ENCODE measurements around the gene PRRC1. TPM values are rescaled to one million over a fixed set of nuclear protein-coding genes. Genes with fewer than 3 reads are reported as not detected.
"Not testable (repeated sequence)": the region's sequence is repeated elsewhere in the genome, so short reads cannot be mapped to it uniquely, and the experiment has no call there.

Gene PRRC1
- total RNA-seq (2014; rRNA removed; shearing (Covaris generic)), result 39.8 and 66.4 TPM in 2 replicates

DNA sequence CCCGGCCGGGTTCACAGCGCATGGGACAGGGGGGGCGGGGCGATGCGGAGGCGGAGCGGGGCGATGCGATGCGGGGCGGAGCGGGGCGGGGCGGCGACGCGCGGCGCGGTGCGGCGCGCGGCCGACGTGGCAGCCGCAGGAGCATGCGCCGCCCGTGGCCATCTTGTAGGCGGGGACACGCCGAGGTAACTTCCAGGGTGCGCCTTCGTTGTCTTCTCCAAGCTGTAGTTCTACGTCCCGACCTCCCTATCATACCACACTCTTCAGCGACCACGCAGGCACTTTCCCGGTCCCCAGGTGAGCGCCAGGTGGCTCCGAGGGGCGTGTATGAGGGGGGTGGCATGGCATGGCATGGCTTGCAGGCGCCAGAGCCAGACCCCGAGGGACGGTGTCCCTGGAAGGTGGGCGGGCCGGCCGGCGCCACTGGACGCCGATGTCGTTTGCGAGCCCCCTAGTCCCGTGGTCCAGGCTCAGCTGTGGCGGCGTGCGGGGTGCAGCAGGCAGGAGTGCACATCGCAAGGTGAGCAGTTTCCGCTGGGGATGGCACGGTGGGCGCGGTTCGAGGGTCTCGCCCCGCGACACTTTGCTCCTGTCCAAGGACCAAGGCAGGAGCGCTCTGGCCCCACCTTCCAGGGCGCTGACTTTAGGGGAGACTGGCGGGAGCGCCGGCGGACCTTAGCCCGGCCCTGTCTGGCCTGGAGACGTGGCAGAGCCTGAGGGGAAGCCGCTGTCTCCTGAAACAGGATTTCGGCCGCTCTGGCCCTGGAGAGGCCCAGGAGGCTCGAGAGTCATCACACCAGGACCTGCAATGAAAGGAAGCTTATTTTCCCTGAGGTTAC, at the start of gene PRRC1:
Gene PRRC1 (plus strand): TSS at position 161 of the 839 bp plus-strand sequence. CDS start 5,840 bp downstream, outside the sequence.
- peak; percentile 70 for DNase-seq (ENCODE audit: low spot score)

DNA sequence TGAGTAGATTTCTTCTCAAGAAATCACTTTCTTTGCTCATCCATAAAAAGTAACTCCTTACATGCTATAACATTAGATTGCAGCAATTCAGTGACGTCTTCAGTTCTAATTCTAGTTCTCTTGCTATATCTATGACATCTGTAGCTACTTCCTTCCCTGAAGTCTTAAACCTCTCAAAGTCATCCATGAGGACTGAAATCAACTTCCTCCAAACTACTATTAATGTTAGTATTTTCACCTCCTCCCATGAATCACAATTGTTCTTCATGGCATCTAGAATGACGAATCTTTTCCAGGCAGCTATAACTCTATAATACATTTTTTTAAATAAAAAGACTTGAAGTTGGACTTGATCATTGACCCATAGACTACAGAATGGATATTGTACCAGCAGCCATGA, 46.2 kb upstream of the PRRC1 start:
- no peak for DNase-seq (ENCODE audit: low spot score)

DNA sequence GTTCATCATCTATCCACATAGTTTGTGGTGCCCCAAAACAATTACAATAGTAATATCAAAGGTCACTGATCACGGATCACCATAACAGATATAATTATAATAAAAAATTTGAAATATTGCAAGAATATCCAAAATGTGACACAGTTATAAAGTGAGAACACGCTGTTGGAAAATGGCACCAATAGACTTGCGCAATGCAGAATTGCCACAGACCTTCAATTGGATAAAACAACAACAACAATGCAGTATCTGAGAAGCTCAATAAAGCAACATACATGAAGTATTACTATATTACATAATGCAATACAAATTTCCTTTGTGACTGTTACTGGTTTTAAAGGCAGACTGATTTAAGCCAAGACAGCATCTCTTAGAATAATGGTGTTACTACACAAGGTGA, 44.7 kb upstream of the PRRC1 start:
- no peak for DNase-seq (ENCODE audit: low spot score)

DNA sequence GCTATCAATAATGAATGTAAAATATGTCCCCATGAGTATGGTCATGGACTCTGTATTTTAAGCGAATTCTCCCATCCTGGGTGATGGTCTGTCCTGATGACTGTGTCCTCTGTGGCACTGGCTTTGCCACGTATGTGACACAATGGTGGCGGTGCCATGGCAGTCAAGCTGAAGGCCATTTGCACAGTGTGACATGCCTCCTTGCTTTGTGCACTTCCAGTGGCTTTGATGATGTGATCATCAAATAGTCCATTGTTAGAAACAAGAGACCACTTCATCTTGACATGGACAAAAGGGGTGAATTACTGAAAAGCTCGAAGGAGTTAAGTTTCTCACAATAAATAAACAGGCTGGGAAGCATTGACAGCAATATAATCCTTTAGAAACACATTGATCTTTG, 31.0 kb upstream of the PRRC1 start:
- DNase-seq (ENCODE audit: low spot score), result no peak

DNA sequence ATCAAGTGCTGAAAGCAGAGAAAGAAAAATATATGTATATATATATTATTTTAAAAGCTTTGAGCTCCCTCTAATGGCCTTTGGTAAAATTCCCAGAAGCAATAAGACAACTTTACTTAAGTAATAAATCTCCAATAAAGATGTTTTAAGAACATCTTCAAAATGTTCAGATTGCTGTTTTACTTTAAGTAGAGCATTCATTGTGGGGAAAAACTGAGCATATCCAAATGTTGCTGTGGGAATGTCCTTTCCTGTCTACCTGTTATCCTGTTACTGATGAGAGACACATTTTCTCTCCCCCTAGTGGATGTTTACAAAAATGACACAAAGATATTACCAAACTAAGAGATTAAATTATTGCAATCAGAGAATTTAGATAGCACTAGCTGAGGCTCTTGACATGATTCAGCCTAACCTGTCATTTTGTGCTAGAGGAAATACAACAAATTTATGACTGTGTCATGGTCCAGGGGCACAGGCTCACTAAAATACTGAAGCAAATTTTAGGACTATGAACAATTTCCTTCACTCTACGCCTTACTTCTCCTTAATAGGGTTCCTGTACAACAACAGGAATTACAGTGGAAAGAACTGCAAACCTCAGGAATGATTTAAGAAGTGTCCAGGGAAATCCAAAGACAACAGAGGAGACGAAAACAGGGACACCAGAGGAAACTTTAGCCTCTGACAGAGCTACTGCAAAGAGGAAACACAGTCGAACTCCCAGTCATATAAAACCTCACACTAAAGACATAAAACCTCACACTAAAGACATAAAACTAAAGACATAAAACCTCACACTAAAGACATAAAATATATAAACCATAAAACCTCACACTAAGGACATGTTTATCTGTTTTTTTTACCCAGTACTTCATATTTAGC, 24.3 kb upstream of the PRRC1 start:
- peak; percentile 55 for DNase-seq (ENCODE audit: low spot score)

DNA sequence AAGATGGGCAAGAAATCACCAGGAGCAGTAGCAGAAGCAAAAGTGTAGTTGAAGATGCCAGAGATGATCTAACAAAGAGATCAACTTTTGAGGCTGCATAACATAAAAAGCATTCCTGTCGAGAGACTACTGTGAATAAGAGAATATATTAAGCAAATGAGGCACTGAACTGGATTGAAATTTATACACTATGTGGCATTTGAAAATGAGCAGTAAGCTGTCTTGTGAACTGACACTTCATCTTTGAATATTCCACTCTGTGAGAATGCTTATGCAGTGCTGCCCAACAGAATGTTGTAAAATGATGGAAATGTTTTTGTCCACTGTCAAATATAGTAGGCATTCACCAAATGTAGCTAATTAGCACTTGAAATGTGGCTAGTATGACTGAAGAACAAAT, 18.9 kb upstream of the PRRC1 start:
- no peak for DNase-seq (ENCODE audit: low spot score)

DNA sequence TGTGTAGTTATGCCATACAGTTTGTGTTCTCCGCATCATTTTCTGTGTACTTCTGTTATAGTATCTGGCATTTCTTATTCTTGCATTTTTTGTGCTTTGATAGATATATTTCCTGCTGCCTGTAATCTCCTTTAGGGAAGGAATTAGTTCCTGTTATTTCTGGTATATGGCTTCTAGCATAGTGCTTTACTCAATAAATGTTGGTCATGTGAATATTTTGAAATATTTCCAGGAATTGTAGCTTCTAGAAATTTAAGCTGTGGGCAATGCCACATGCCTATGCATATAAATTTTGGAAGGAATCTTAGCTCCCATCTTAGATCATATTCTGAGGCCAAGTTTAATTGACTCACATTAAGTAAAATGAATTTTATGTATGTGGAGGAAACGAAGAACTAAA, 11.5 kb upstream of the PRRC1 start:
- DNase-seq (ENCODE audit: low spot score), result no peak

DNA sequence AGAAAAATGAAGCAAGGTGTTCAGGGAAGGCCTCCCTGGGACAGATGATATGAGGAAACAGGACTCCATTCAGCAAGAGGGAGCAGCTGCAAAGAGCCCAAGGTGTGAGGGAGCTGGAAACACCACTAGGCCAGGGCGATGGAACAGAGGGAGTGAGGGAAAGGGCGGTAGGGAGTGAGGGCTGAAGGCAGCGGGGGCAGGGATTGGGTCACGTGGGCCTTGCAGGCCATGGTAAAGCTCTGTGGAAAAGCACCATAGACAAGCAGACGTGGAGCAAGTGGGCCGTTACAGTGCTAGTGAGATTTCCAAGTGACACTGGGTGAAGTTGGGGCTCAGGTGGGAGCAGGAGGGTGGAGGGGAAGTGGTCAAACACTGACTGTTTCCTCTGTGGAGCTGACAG, 10.8 kb upstream of the PRRC1 start:
- DNase-seq (ENCODE audit: low spot score), result no peak

DNA sequence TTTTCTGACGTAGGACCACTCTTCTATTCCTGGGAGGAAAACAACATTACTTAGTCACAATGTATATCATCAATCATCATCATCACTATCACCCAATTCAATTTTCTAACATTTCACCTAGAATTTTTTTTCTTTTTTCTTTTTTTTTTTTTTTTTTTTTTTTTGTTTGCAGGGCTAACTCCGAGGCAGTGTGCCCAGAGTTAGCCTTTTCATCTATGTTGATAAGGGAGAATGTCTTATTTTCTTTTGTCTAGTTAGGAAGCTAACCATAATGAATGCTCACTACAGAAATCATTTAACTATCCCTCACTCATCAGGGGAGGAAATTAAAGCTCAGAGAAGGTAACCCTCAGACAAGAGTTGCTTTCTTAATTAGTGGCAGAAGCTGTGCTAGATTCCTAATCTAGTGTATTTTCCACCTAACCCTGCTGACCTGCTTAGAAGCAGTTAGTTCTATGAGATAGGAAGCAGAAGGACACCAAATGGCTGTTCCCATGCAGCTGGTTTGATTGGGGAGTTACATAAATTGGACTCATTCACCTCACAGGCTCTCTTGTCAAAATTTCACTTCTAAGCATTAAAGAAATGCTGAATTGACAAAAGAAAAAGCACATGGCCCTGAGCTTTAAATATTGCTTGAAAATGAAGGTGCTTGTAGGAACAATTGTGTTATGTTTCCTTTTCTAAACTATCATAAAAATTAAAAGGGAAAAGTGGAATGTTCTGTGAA, 8.6 kb upstream of the PRRC1 start:
- no peak for DNase-seq (ENCODE audit: low spot score)

DNA sequence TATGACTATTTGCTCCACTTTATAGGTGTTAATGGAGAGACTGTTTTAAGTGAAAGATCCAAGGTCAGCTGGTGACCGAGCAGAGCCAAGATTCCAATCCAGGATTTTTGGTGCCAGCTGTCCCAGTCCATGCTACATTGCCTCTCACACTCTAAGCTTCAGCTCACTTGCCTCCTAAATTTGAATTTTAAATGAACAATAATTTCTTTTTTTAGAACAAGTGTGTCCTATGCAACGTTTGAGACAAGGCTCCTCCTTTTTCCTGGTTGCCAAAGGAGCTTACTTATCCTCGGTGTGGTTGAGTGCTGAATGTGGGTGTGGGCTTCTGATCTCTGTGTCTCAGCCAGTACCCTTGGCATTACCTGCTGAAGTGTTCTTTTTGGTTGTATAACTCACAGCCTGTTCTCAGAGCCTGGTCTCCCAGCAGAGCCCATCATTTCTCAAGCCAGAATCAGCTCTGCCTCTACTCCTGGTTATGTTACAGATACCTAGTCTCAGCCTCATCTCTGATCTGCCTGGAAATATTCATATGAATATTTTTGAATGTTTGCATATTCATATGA, 4.0 kb upstream of the PRRC1 start:
- DNase-seq (ENCODE audit: low spot score), result no peak

DNA sequence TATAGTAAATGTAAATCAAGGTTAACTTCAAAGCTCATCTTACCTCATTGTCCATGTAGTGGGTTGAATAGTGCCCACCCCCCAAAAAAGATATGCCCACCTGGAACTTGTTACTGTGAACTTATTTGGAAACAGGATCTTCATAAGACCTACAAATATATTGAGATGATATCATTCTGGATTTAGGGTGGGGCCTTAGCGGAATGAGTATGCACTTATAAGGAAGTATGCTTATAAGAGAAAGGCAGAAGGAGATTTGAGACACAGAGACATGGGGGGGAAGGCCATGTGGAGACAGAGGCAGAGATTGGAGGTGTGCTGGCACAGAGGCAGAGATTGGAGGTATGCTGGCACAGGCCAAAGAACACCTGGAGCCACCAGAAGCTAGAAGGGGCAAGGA, 2.6 kb upstream of the PRRC1 start:
- DNase-seq (ENCODE audit: low spot score), result no peak

DNA sequence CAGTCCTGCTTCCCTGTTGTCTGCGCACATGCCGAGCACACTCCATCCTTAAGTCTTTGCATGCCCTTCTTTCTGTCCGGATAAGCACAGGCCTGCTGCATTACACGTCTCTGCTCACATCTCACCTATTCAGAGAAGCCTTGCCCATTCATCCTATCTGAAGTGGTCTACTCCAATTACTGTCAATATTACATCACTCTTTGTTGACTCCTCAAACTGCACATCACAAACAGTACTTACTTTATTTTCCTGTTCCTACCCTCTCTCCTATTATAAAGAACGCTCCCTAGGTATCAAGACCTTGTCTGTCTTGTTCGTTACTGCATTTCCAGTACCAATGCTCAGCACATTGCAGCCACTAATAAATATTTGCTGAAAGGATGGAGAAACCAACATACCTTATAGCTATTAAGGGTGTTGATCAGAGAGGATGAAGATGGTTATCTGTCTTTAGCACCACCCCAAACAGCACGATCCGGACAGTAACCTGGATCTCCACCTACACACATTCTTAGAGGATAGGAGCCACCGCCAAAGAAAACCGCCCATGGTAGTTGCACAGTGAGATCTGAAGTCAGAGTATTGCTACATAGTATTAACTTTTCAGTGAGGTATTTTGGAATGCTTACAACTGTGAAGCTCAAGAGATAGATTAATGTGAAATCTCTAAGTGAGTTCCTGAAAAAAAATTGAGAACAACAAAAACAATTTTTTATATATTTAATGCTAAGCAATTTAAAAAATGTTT, 1.6 kb upstream of the PRRC1 start:
- no peak for DNase-seq (ENCODE audit: low spot score)

DNA sequence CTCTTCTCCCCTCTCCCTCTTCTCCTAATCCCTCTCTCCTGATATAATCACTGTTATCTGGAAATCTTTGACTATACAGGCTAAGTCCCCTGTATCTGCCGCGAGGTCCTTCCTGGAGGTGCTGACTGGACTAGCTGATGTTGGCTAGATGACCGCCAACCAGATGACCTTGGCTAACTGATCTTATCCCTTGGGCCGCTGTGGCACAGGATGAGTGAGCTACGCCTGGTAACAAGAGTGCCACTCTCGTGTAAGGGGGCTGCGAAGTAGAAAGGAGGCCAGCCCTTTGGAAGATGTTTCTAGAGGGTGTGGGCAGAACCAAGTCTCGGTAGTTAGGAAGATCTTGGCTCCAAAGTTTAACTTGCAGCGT, 345 bp upstream of the PRRC1 start:
- no peak for DNase-seq (ENCODE audit: low spot score)

DNA sequence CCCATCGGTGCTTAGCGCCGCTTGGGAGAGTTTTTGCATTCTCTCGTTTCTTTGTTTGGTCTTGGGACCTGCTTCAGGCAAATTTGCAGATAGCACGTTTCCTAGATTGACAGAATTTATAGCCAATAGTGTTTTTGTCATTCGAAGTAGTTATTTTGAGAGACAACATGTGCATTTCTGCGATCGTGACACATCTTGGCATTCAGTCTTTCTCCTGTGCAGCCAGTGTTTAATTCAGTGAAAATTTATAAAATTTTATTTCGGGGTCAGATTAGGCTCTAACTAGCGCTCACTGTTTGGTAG, 830 bp downstream of the PRRC1 start:
- no peak for DNase-seq (ENCODE audit: low spot score)

DNA sequence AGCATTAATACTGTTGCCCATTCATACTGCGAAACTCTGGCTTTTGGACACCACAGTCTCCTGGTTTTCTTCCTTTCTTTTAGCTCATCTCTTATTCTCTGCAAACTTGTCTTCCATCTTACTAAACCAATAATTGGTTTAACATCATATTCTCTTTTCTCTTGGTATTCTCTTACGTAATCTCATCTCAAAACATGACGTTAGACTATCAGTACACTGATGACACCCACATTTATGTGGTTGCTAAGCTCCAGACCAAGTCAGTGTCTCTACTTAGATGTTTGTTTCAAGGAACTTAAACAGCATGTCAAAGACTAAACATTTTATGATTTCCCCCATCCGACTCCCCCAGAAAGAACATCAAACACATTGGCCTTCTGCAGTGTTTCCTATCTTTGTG, 2.1 kb downstream of the PRRC1 start:
- DNase-seq (ENCODE audit: low spot score), result no peak

DNA sequence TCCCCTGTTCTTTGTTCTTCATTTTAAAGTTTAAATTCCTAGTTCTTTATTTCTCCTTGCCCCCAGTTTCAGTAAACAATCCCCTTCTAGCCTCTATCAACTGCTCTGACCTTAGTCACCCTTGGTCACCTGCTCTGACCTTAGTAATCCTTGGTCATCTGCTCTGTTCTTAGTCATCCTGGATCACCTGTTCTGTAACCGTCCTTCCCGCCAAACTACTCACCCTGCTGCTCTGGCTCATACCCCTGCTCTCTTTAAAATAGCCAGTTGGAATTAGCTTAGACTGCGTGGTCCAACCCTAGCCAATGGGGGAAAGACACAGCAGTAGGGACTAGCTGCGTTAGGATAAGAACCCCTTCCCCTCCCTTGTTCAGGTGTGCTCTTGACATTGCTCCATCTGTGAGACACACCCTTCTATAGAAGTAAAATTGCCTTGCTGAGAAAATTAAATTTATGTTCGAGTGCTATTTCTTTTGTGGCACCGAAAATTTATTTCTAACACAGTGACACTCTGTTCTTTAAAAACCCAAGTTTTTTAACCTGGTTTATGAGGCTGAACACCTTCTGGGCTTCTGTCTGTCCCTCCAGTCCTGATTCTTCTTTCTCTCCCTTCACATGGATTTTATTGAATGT, 3.8 kb downstream of the PRRC1 start:
- no peak for DNase-seq (ENCODE audit: low spot score)

DNA sequence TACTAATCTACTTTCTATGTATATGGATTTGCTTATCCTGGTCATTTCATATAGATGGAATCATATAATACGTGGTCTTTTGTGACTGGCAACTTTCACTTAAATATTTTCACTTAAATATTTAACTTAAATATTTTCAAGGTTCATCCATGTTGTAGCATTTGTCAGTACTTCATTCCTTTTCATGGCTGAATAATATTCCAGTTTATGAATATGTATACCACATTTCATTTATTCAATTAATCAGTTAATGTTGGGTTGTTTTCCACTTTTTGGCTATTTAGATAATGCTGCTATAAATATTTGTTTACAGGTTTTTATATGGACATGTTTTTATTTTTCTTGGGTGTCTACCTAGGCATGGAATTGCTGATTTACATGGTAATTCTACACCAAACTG, 7.7 kb downstream of the PRRC1 start:
- no peak for DNase-seq (ENCODE audit: low spot score)

DNA sequence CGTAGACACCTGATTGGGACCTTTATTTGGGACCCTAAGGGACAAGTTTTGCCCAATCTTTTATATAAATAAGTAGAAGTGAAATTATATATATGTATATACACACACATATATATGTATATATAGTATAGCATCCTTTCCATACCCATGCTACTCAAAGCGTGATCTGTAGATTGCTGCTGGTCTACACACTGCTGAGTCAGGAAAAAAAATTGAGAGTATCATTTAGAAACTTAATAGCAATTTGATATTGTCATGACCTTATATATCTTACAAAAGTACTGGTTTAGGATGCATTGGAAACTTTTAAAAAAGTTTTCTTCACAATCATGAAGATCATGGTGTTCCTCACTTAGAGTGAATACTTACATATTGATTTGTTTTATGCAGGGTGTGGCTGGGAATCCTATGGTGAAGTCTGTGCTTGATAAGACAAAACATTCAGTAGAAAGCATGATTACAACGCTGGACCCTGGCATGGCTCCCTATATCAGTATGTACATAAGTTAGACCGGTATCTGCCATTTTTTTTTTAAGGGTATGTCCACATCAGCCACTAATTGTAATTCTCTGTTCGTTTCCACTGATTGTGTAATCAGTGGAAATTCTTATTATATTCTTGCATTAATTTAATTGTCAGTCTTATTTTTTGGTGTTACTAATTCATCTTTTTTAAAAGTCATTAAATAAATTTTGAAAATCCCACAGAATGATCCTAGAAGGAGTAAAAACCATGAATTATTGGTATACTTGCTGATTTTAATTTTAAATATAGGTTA, 12.7 kb downstream of the PRRC1 start:
- DNase-seq (ENCODE audit: low spot score), result no peak

DNA sequence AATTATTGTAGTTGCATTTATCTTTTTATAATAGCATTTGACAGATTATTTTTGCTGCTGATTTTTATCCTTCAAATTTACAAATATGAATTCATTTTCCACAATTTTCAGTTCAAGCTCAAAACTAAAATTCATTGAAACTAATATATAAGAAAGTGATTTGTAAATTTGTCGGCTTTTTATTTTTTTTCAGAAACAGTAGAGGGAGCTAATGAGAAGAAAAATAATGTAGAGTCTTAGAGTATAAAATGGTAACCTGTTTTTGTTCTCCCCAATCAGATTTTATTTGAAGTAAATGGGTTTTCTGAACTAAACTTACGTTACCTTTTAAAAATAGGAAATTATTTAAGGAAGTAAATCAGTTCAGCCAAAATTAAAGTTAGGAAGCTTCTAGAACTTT, 19.2 kb downstream of the PRRC1 start:
- DNase-seq (ENCODE audit: low spot score), result no peak

DNA sequence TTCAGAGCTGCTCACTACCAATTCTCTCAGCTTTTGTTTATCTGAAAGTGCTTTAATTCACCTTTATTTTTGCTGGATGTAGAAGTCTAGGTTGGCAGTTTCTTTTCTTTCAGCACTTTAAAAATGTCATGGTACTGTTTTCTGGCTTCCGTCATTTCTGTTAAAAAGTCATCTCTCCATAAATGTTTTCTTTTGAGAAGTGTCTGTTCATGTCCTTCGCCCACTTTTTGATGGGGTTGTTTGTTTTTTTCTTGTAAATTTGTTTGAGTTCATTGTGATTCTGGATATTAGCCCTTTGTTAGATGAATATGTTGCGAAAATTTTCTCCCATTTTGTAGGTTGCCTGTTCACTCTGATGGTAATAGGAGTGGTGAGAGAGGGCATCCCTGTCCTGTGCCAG, 23.1 kb downstream of the PRRC1 start:
- not testable (repeated sequence) for DNase-seq (ENCODE audit: low spot score)
